Ishikawa (cell line): ENCODE measurements around the gene PARD3B.

Source experiments
- CEBPB ChIP-seq: IDR thresholded peaks from 2 replicates; pipeline ENCODE4 v1.6.1; 2012
- CREB1 ChIP-seq: IDR thresholded peaks from 2 replicates; pipeline ENCODE4 v1.6.1; 2012; ENCODE audit warnings: low read depth
- EP300 ChIP-seq: IDR thresholded peaks from 2 replicates; pipeline ENCODE4 v1.6.1; 2012; ENCODE audit warnings: borderline replicate concordance
- MAX ChIP-seq: IDR thresholded peaks from 2 replicates; pipeline ENCODE4 v1.6.1; 2012
- NFIC ChIP-seq: IDR thresholded peaks from 2 replicates; pipeline ENCODE4 v1.6.1; 2012
- RAD21 ChIP-seq: IDR thresholded peaks from 2 replicates; pipeline ENCODE4 v1.6.1; 2012; ENCODE audit warnings: low read depth
- REST ChIP-seq: IDR thresholded peaks from 2 replicates; pipeline ENCODE4 v1.6.1; 2012; ENCODE audit warnings: low read depth, mild to moderate bottlenecking
- TAF1 ChIP-seq: IDR thresholded peaks from 2 replicates; pipeline ENCODE4 v1.6.1; 2012; ENCODE audit warnings: low read depth, mild to moderate bottlenecking
- USF1 ChIP-seq: IDR thresholded peaks from 2 replicates; pipeline ENCODE4 v1.6.1; 2012
- YY1 ChIP-seq: IDR thresholded peaks from 2 replicates; pipeline ENCODE4 v1.6.1; 2012; ENCODE audit warnings: low read depth
- ZBTB7A ChIP-seq: IDR thresholded peaks from 2 replicates; pipeline ENCODE4 v1.6.1; 2012; ENCODE audit warnings: low read depth

GRCh38 chr2:205627085-205627484 is 1081.8 kb downstream of the PARD3B start:
- TF ChIP-seq CREB1, result no peak
- no peak for TF ChIP-seq REST
- no peak for TF ChIP-seq USF1
- TF ChIP-seq ZBTB7A, result no peak
- TF ChIP-seq RAD21, result no peak
- no peak for TF ChIP-seq CEBPB
- no peak for TF ChIP-seq TAF1
- no peak for TF ChIP-seq MAX
- TF ChIP-seq NFIC, result no peak
- no peak for TF ChIP-seq EP300
- no peak for TF ChIP-seq YY1
